ENCODE measurements around the gene SFSWAP. TPM values are rescaled to one million over a fixed set of nuclear protein-coding genes. Genes with fewer than 3 reads are reported as not detected.
A peak's percentile ranks its signal among the peaks of the same experiment; 100 is the strongest.
"Not testable (repeated sequence)": the region's sequence is repeated elsewhere in the genome, so short reads cannot be mapped to it uniquely, and the experiment has no call there.

The SFSWAP gene
- total RNA-seq, 4 donors from 2014 or later: 49.8 to 88.8 (median 71.3) TPM

- H3K27ac ChIP-seq: no peak overlapping the region
- H3K36me3 ChIP-seq: no peaks in the 10 kb centered on the region
- DNase-seq (ENCODE audit: low spot score in 2 of 2): no peak
- TF ChIP-seq EP300 (IDR thresholded peaks at IDR 0.05) (no peak), POLR2A (IDR thresholded peaks at IDR 0.05) (no peak), CTCF (IDR thresholded peaks at IDR 0.05) (no peak)
- H3K27me3 ChIP-seq: peaks cover 0 to 20% of the 10 kb centered on the region in 2 donors
- 68 to 81% methylated on average over 5 of the region's 5 CpGs for WGBS, 2 donors
- peaks cover 0 to 9% (median 0%) of the 10 kb centered on the region in 4 donors for H3K4me1 ChIP-seq
- no peaks in the 10 kb centered on the region for H3K9me3 ChIP-seq
- H3K4me3 ChIP-seq: no peak overlapping the region
Observed at GRCh38 chr12:131681257-131681620, 29.7 kb upstream of the SFSWAP start.

DNA sequence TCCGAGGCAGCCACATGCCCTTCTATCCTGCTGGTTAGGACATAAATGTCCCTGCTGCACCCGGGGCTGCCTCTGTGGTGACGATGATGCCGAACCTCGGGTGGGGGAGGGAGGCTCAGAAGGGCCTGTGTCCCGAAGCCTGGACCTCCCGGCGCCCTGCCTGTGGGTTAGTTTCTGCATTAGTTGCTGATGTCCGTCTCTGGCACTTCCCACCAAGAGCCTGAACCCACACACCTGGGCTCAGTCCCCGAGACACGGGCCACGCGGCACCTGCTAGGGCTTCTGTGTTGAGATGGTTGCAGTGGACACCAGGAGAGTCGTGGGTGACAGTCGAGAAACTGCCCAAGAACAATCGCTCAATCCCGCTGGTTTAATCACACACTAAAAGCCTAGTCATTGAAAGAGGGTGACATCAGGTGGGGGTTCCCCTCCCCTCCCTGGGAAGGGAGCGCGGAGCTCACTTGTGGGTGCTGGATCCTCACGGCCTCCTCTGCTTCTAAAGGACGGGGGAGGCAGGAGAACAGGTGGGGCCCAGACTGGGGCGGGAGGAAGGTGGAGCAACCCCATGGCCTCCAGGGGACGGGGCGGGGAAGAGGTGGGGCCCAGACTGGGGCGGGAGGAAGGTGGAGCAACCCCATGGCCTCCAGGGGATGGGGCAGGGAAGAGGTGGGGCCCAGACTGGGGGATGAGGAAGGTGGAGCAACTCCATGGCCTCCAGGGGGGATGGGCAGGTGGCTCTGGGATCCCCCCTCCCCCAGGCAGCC is 29.0 kb upstream of the SFSWAP start:
- not testable (repeated sequence) for H3K9me3 ChIP-seq
- DNase-seq (ENCODE audit: low spot score in 2 of 2): peak in 1 of 2 donors; percentile 59
- WGBS, 2 donors: 43 to 49% methylated on average over 23 to 24 of the region's 25 CpGs

DNA sequence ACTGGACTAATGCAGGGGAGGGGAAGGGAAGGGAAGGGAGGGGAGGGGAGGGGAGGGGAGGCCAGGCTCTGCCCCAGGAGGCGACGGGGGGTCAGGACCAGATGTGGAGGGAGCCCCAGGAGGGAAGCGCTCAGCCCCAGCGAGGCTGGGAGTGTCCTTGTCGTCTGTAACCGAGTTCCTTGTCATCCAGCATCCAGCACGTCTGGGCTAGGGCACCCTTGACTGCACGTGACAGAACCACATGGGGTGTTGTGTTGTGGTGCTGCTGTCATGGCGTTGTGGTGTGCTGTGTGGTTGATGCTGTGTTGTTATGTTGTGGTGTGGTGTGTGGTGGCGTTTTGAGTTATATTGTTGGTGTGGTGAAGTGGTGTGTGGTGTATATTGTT is 28.4 kb upstream of the SFSWAP start:
- Histone ChIP-seq H3K9me3 (no peaks in the 10 kb centered on the region), H3K36me3 (no peaks in the 10 kb centered on the region), H3K27me3 (peaks cover 0 to 20% of the 10 kb centered on the region in 2 donors), H3K4me1 (peaks cover 0 to 9% (median 0%) of the 10 kb centered on the region in 4 donors), H3K27ac (no peak overlapping the region), H3K4me3 (no peak overlapping the region)
- no peak for DNase-seq (ENCODE audit: low spot score in 2 of 2)
- TF ChIP-seq EP300 (IDR thresholded peaks at IDR 0.05): no peak
- no peak for TF ChIP-seq POLR2A (IDR thresholded peaks at IDR 0.05)
- no peak for TF ChIP-seq CTCF (IDR thresholded peaks at IDR 0.05)
- 37 to 47% methylated on average over 8 to 10 of the region's 10 CpGs for WGBS, 2 donors

More for the DNA sequence above, 29.0 kb upstream of the SFSWAP start:
- H3K36me3 ChIP-seq, H3K4me1 ChIP-seq, H3K27ac ChIP-seq: not testable (repeated sequence)
- Histone ChIP-seq H3K27me3 (peaks cover 0 to 20% of the 10 kb centered on the region in 2 donors), H3K4me3 (peak overlapping the region in 1 of 4 donors; percentile 2)

GRCh38 chr12:131683266-131684014 is 27.4 kb upstream of the SFSWAP start:
- peaks cover 0 to 20% of the 10 kb centered on the region in 2 donors for H3K27me3 ChIP-seq

More at GRCh38 chr12:131683266-131684014, 27.4 kb upstream of the SFSWAP start:
- H3K27ac ChIP-seq: no peak overlapping the region
- H3K4me3 ChIP-seq: no peak overlapping the region
- peaks cover 0 to 9% (median 0%) of the 10 kb centered on the region in 4 donors for H3K4me1 ChIP-seq
- DNase-seq (ENCODE audit: low spot score in 2 of 2): no peak
- H3K9me3 ChIP-seq: no peaks in the 10 kb centered on the region
- 78 to 81% methylated on average over 15 to 16 of the region's 17 CpGs for WGBS, 2 donors
- TF ChIP-seq CTCF (IDR thresholded peaks at IDR 0.05): no peak
- no peak for TF ChIP-seq EP300 (IDR thresholded peaks at IDR 0.05)
- TF ChIP-seq POLR2A (IDR thresholded peaks at IDR 0.05): no peak
- H3K36me3 ChIP-seq: no peaks in the 10 kb centered on the region

Measured in tibial nerve (tissue), 4 donors.